ENCODE results near the gene FAM181B.
"Not testable (repeated sequence)": the region's sequence is repeated elsewhere in the genome, so short reads cannot be mapped to it uniquely, and the experiment has no call there.

Gene FAM181B

GRCh38 chr11:82732734-82733443 is 775 bp downstream of the FAM181B start:
- DNase-seq (ENCODE audit: low spot score), result no peak

- DNase-seq (ENCODE audit: low spot score), result no peak
Measured at GRCh38 chr11:82732348-82732733, 1.3 kb downstream of the FAM181B start.

GRCh38 chr11:82731691-82732277 is 1.9 kb downstream of the FAM181B start:
- DNase-seq (ENCODE audit: low spot score), result no peak

GRCh38 chr11:82730754-82731153 is 2.9 kb downstream of the FAM181B start:
- DNase-seq (ENCODE audit: low spot score), result no peak

GRCh38 chr11:82730286-82730685 is 3.4 kb downstream of the FAM181B start:
- DNase-seq (ENCODE audit: low spot score), result no peak

- DNase-seq (ENCODE audit: low spot score), result no peak
Measured at GRCh38 chr11:82724026-82724425, 9.6 kb downstream of the FAM181B start.

- DNase-seq (ENCODE audit: low spot score), result no peak
Measured at GRCh38 chr11:82722231-82722630, 11.4 kb downstream of the FAM181B start.

- no peak for DNase-seq (ENCODE audit: low spot score)
Measured at GRCh38 chr11:82720267-82721065, 13.2 kb downstream of the FAM181B start.

- no peak for DNase-seq (ENCODE audit: low spot score)
Measured at GRCh38 chr11:82719361-82720105, 14.1 kb downstream of the FAM181B start.

GRCh38 chr11:82718821-82719220 is 14.8 kb downstream of the FAM181B start:
- DNase-seq (ENCODE audit: low spot score), result no peak

- DNase-seq (ENCODE audit: low spot score), result no peak
Measured at GRCh38 chr11:82718307-82718706, 15.4 kb downstream of the FAM181B start.

GRCh38 chr11:82714346-82715174 is 19.1 kb downstream of the FAM181B start:
- DNase-seq (ENCODE audit: low spot score), result no peak

- DNase-seq (ENCODE audit: low spot score), result no peak
Measured at GRCh38 chr11:82711648-82712047, 22.0 kb downstream of the FAM181B start.

- no peak for DNase-seq (ENCODE audit: low spot score)
Measured at GRCh38 chr11:82703796-82704195, 29.9 kb downstream of the FAM181B start.

GRCh38 chr11:82703226-82703625 is 30.4 kb downstream of the FAM181B start:
- DNase-seq (ENCODE audit: low spot score), result no peak

- no peak for DNase-seq (ENCODE audit: low spot score)
Measured at GRCh38 chr11:82701847-82702520, 31.7 kb downstream of the FAM181B start.

GRCh38 chr11:82698576-82699352 is 34.9 kb downstream of the FAM181B start:
- DNase-seq (ENCODE audit: low spot score), result no peak

GRCh38 chr11:82692981-82693380 is 40.7 kb downstream of the FAM181B start:
- no peak for DNase-seq (ENCODE audit: low spot score)

- not testable (repeated sequence) for DNase-seq (ENCODE audit: low spot score)
Measured at GRCh38 chr11:82689347-82689746, 44.3 kb downstream of the FAM181B start.

- no peak for DNase-seq (ENCODE audit: low spot score)
Measured at GRCh38 chr11:82686211-82686610, 47.5 kb downstream of the FAM181B start.
